Stimulated activated CD4-positive, alpha-beta T cell treated with anti-CD3 and anti-CD28 coated beads, Interleukin-2, amount 100 ng/mL, for 48 hours (primary cell): ENCODE data around the gene YJEFN3.
A peak's percentile ranks its signal among the peaks of the same experiment; 100 is the strongest.

Experiments used
- DNase-seq, 2 donors: peaks; one replicate each; pipeline ENCODE4 v3.0.0-alpha.2; 2020

Gene YJEFN3

DNA sequence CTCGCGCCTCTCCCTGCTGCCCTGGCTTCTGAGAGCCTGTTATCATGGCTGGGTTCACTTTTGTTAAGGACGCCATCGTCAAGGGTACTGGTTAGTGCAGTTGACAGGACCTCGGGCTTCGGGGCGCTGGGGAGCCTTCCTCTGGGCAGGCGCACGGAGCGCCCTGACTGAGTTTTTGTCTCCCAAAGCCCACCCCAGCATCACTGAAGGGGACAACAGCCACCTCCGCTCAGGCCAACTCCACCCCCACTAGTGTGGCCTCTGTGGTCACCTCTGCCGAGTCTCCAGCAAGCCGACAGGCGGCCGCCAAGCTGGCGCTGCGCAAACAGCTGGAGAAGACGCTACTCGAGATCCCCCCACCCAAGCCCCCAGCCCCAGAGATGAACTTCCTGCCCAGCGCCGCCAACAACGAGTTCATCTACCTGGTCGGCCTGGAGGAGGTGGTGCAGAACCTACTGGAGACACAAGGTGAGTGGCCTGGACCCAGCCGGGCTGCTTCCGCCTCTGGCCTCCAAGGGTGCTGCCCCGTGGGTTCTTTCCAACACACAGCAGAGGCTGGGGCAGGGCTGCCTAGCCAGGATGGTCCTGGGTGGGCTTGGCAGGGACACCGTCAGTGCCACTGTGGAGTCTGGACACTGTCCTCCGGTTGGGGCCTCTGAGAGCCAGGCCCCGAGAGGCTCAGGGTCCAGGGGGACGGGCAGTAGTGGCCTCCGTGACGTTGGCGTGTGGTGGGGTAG lies 30.3 kb upstream of the YJEFN3 start:
- DNase-seq, result no peak

DNA sequence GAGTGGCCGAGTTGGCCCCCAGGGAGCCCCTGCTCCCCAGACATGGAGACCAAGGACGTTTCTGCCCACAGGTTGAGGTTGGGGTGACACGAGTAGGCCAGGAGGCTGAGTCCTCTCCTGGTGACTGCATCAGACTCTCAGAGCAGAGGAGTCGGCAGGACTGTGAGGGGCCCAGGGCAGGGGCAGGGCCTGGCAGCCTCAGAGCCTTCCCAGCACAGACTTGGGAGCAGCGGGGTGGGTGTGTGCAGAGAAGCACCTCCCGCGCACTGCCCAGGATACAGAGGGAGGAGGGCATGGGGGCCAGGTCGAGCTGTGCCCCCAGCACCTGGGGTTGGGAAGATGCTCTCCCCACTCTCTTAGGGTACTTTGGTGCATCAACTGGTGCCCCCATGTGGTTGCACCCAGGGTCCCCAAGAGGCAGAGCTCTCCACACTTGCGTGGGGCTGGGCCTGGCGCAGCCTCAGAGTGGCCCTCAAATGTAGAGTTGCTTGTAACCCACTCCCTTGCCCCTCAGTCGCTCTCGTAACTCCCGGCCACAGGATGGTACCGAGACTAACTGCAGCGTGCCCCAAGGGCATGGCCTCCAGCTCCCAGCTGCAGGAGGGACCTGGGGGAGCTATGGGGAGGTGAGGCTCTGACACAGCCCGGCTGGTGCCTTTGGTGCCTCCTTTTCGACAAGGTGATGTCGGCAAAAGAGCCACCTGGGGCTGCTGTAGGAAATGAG lies 29.3 kb upstream of the YJEFN3 start:
- DNase-seq, result no peak

DNA sequence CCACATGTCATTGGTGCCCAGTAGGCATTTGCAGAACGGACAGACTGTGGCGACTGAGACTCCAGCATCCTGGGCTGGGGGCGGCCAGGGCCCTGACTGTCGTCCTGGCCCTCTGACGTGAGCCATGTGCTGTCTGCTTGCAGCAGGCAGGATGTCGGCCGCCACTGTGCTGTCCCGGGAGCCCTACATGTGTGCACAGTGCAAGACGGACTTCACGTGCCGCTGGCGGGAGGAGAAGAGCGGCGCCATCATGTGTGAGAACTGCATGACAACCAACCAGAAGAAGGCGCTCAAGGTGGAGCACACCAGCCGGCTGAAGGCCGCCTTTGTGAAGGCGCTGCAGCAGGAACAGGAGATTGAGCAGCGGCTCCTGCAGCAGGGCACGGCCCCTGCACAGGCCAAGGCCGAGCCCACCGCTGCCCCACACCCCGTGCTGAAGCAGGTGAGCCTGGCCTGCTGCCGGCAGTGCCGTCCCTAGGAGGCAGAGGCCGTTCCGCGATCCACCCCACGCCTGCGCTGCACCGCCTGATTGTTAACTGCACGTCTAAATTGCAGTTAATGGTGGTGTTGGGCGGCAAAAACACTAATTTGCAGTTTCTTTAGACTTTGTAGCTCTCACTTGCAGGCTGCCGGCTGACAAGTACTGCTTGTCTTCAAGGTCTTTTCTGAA lies 27.6 kb upstream of the YJEFN3 start:
- DNase-seq, result no peak

DNA sequence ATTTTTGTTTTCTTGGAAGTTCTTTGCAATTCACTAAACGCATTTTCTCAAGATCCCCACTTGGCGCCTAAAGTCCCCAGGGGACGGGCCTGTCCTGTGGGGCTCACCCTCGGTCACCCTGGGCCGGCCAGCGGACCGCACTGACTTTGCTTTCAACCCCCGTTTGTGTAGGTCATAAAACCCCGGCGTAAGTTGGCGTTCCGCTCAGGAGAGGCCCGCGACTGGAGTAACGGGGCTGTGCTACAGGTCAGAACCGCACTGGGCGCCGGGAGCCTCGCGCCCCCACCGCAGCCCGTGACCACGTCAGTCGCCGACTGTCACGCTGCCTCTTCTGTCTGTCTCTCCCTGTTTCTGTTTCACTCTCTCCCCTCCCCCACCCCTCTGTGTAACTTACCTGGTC lies 26.9 kb upstream of the YJEFN3 start:
- no peak for DNase-seq

DNA sequence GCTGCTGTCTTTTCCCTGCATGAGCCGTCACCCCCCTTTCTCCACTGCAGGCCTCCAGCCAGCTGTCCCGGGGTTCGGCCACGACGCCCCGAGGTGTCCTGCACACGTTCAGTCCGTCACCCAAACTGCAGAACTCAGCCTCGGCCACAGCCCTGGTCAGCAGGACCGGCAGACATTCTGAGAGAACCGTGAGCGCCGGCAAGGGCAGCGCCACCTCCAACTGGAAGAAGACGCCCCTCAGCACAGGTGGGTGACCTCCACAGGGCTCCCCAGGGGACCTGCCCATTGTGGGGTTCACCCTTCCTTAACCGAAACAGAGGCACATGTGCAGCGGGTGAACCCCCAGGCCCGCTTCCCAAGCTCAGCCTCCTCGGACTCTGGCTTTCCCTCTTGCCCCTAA lies 26.4 kb upstream of the YJEFN3 start:
- DNase-seq, result no peak

DNA sequence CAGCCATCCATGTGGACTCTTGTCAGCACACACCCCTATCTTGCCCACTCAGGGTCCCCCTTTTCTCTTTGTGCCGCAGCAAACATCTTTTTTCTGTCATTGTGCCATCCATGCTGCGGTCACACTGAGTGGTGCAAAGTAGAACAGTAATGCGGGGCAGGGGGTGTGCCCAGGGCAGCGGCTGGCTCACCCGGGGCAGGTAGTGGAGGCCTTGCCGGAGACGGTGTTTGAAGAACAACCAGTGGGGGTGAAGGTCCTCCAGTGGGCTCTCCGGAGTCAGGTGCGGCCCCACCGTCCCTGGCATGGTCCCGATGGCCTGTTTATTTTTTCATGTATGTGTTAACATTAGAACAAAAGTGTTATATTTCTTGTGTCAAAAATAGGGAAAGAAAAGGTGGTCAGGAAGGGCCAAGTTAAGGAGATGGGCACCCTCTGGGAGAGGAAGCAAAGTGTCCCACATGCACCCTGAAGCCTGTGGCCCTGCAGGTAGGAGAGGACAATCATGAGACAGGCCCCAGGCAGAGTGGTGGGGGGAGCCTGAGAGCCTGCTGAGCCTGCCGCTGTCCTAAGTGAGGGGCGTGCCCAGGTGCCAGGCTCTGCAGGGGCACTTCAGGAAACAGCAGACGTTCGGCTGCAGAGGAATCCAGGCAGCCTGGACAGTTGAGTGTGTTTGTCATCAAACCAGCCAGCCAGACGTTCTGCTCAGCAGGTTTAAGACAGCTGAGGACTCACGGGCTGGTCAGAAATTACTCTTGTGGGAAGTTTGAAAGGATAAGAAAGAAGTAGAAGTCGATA lies 25.7 kb upstream of the YJEFN3 start:
- DNase-seq, result no peak

DNA sequence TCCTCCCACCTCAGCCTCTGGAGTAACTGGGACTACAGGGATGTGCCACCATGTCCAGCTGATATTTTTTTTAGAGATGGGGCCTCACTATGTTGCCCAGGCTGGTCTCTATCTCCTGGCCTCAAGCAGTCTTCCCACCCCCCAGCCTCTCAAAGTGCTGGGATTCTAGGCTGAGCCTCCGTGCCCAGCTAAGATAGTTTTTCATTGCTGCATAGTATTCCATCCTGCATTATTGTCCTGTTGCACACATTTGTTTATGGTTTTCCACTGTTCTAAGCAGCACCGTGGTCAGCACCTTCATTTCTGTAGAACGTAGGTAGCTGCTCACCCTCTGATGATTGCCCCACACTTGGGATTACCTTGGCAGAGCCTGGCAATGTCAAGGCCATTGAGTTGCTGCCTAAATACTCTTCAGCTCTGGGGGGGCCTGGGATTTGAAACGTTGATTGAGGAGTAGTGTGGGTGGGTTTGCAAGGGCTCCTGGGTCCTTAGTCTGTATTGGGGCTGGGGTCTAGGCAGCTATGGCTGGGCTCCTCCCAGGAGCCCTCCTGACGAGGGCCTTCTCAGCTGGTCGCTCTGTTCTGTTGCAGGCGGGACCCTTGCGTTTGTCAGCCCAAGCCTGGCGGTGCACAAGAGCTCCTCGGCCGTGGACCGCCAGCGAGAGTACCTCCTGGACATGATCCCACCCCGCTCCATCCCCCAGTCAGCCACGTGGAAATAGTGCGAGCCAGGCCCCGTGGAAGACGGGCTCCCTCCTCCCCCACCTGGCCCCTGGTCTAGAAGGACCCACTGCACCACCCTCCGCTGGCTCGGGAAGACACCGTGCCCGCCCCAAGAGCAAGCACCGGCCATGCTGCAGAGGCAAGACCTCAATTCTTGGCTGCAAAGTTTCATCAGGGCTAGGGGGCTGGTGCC lies 23.7 kb upstream of the YJEFN3 start:
- no peak for DNase-seq

DNA sequence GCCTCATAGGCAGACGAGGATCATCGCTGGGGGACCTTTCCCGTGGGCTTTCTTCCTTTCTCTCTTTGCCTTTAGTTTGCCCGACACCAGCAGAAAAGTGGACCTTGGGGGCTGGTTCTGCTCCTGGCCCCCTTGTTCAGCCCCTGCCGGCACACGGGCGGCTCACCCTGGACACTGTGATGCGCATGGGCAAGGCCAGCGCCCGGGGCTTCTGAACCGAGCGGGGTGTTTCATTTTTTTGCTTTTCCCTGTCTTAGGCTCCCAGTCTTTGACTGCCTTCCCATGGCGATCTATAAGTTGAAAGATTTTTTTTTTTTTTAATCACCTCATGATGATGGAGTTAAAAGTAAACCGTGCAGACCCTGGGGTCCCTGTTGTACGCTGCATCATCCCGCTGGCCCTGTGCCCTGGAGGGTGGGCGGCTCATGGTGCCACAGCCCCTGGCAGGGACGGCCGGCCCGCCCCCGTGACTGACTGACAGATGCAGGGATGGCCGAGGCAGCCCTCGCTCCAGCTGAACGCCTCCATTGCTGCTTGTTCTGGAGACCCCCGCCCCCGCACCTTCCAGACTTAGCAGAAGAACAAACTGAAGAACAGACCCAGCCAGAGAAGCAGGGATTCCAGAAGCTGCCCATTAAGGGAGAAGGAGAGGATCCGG lies 22.9 kb upstream of the YJEFN3 start:
- DNase-seq, result no peak

DNA sequence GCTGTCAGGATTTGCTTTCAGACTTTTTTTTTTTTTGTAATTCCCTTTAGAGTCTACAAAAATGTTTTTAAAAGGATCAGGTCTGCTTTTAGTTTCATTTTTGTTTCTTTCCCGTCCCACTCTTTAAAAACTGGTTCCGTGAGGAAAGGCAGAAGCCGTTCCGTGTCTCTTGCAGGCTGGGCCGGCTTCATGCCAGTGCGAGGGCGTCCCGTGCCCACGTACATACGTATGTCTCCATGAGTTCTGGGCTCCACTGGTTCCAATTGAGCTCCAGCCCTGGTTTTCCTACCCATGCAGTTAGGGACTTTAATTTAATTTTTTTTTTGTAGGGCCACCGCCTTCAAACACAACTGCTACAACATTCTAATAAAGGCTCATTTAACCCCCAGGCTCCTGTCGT lies 22.1 kb upstream of the YJEFN3 start:
- no peak for DNase-seq

DNA sequence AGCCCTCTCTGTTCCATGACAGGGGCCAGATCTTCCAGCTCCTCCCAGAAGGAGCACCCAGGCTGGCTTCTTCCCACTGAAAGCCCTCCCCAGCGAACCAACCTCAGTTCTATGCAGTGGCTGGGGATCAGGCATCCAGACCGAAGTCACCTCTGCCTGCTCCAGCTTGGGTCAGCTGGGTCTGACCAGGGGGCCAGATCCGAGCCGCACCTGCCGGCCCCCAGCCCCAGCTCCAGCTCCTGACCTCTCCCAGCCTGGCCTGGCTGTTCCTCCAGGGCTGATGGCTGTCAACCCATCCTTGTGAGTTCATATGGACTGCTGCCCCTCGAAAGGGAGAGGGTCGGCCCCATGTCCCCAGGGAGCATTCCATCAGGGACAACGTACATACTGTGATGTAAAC lies 21.4 kb upstream of the YJEFN3 start:
- no peak for DNase-seq

DNA sequence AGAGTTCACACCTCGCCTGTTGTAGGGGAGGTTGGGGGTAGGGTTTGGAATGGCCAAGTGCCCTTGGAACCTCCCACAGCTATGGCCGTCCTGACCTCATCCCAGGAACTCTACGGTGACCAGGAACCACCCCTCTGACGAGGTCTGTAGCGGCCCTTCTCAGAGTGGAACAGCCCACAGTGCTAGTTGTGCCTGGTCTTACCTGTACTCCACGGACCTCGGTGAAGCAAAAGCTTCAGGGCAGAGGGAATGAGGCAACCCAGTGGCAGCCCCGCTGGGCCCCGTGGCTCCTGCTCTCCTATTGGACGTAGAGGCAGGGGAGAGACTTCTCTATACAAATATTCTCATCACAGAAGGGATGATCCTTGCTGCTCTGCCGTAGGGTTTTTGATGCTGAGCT lies 20.5 kb upstream of the YJEFN3 start:
- DNase-seq, result no peak

DNA sequence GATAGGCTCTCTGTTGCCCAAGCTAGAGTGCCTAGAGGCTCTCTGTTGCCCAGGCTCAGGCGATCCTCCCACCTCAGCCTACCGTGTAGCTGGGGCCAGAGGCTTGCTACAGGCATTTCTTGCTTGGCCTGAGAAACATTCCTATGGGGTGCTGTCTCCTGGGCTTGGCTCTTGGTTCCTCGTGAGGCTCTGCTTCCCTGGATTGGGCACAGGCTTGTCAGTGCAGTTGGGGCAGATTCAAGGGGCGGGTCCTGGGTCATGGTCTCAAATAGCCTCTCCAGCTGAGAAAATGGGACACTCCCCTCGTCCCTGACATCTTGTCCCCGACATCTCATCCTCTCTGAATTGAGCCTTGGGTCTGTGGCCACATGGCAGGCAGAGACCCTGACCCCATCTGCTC lies 18.3 kb upstream of the YJEFN3 start:
- DNase-seq, result no peak

DNA sequence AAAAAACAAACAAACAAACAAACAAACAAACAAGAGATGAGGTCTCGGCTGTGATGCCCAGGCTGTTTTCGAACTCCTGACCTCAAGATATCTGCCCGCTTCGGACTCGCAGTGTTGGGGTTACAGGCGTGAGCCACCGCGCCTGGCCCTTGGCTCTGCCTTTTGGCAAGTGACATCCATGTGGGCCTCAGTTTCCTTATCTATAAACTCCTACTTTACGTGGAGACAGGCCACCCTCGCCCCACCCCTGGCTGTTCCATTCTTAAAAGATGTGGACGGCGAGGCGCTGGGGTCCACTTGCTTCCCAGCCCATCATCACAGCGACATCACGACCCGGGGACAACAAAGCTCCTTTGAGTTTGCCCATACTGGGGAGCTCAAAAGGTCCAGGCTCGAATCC lies 15.0 kb upstream of the YJEFN3 start:
- DNase-seq, result no peak

DNA sequence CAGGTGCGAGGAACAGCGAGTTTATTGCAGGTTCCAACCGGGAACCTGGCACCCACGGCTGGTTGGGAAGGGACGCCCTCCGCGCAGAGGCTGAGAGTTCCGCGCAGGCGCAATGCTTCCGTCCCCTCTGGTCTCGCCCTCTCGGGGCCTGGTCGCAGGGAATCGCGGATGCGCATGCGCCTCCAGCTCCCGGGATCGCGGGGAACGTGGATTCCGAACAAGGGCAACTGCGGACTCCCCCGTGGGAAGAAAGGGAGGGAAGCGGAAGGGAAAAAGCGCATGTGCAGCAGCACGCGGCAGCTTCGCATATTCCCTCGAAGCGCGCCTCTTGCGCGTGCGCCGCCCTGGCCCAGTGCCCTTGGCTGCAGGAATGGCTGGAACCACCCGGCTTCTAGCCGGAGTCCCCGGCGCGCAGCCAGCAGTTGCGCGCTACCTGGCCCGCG lies 14.5 kb upstream of the YJEFN3 start:
- DNase-seq, result no peak

DNA sequence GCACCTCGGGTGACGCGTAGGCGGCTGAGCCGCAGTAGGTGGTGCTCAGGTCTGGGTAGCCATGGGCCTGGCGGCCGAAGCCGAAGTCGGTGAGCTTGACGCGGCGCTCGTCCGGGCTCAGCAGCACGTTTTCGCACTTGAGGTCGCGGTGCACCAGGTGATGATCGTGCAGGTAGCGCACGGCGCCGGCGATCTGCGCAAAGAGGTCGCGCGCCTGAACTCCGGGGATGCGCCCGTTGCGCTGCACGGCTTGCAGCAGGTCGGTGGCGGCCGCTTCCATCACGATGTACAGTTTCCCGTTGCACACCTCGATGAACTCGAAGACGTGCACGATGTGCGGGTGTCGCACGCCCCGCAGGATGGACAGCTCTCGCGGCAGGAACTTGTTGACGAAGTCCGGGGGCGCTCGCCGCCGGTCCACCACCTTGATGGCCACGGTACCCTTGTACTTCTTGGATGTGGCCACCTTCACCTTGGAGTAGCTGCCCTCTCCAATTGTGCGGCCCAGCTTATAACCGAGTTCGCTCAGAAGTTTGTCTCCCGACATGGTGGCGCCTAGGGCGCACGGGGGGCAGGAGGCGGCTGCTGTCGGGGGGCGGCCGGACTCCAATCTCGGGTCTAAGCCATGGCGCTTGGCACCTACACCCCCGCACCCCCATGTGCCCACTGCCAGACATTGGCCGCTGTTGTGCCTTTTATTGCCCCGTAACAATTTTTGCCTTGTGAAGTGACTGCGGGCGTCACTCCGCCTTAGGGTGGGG lies 13.7 kb upstream of the YJEFN3 start, which contains the start of gene TSSK6:
TSSK6 (minus strand) TSS at position 668 of the 761 bp plus-strand sequence; CDS start at position 547, 121 bp downstream.
- DNase-seq, result no peak

DNA sequence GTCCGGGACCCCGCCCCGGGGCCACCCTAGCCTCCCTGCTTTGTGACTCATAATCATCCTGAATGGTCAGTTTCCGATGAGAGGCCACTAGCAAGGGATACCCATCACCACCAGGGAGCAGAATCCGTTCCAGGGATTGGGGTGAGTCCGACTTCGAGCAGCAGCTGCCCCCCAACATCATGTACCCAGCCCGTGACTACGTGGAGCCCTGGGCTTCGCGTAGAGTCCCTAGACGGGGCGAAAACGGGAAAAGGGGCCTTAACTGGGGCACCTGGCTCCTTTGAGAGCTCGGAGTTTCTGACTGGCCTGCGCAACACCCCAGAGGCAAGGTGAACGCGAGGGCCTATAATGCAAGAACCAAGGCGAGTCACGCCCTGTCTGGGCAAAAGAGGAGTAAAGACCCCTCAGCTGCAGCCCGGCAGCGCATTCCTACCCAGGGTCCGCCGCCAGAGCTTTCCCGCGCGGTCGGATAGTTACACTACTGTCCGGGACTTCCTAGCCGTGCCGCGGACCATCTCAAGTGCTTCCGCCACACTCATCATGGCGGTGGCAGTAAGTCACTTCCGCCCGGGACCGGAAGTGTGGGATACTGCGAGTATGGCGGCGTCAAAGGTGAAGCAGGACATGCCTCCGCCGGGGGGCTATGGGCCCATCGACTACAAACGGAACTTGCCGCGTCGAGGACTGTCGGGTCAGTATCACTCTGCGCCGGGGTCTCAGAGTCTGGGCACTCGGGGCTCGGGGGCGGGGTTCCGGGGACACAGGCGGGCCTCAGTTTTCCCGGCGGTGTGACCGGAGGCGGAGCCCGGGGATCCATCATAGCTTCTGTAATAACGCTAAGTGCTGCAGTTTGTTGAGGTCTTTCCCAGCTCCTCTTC lies 12.8 kb upstream of the YJEFN3 start, which contains the start of gene NDUFA13:
NDUFA13 (plus strand) TSS at position 584 of the 878 bp plus-strand sequence; CDS start at position 598, 14 bp downstream.
- DNase-seq, result peak; percentile 96 to 97

DNA sequence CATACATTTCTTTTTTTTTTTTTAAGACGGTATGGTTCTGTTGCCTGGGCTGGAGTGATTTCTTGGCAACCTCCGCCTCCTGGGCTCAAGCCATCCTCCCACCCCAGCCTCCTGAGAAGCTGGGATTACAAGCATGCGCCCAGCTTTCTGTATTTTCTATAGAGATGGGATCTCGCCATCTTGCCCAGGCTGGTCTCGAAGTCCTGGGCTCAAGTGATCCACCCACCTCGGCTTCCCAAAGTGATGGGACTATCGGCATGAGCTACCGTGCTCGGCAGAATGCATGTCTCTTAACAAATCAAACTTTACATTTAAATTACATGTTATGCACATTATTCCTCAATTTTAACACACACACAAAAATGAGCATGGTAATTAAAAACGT lies 11.5 kb upstream of the YJEFN3 start:
- DNase-seq, result no peak

DNA sequence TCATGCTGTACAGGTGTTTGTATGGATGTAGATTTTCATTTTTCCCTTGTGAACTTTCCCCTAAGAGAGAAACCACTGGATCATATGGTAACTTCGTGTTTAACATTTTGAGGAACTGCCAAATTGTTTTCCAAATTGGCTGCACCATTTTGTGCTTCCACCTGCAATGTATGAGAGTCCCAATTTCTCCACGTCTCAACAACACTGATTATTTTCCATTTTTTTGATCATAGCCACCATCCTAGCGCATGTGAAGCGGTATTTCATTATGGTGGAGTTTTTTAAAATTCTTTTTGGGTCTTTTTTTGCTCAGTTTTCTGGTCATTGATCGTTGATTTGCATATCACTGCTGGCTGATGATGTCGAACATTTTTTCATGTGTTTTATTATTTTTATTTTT lies 7.7 kb upstream of the YJEFN3 start:
- no peak for DNase-seq

DNA sequence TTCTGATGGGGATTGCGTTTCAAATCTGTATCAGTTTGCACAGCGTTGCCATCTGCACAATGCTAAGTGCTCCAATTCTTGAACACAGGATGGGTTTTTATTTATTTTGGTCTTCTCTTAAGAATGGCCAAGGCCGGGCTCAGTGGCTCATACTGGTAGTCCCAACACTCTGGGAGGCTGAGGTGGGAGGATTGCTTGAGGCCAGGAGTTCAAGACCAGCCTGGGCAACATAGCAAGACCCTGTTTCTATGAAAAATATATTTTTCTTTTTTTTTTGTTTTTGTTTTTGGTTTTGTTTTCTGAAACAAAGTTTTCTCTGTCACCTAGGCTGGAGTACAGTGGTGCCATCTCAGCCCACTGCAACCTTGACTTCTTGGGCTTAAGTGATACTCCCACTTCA lies 5.5 kb upstream of the YJEFN3 start:
- DNase-seq, result no peak
